ENCODE measurements around the gene SPON1.

- TF ChIP-seq YY1 (IDR thresholded peaks at IDR 0.05; ENCODE audit: insufficient read depth, insufficient read length) (no peak), ZNF274 (IDR thresholded peaks at IDR 0.05; ENCODE audit: low read depth, low read length) (no peak)
Observed at GRCh38 chr11:13965337-13965736, 2.8 kb downstream of the SPON1 start.

Measured in NT2/D1 (cell line).